Vagina (tissue), 2 donors: ENCODE data around the gene LRIT3. TPM values are rescaled to one million over a fixed set of nuclear protein-coding genes. Genes with fewer than 3 reads are reported as not detected.

Experiments
- DNase-seq, 2 donors: peaks; one replicate each; pipeline ENCODE4 v3.0.0-alpha.2; 2017; ENCODE audit errors: extremely low spot score in 2 of 2
- H3K27ac ChIP-seq: fragments of 200-600 bp; sonication (generic); one replicate; pipeline ENCODE4 v1.5.1; 2019
- H3K27me3 ChIP-seq: fragments of 200-600 bp; sonication (generic); one replicate; pipeline ENCODE4 v1.5.1; 2019
- H3K36me3 ChIP-seq, 2 donors: fragments of 200-600 bp; sonication (generic); one replicate each; pipeline ENCODE4 v1.5.1; 2017 to 2019
- H3K4me1 ChIP-seq: fragments of 200-600 bp; sonication (generic); one replicate; pipeline ENCODE4 v1.5.1; 2019
- H3K4me3 ChIP-seq, 2 donors: fragments of 200-600 bp; sonication (generic); 1 replicate in 1 of 2; 2 replicates in 1 of 2; pipeline ENCODE4 v1.5.1; 2016 to 2019
- H3K9me3 ChIP-seq: fragments of 200-600 bp; sonication (generic); one replicate; pipeline ENCODE4 v1.5.1; 2019
- CTCF ChIP-seq, 3 experiments: fragments of 450-650 bp in 2 of 3; fragments of 200-600 bp in 1 of 3; sonication (generic) in 1 of 3; IDR thresholded peaks; one replicate each; pipeline ENCODE4 v1.5.1; 2017 to 2019; ENCODE audit warnings: antibody characterized with exemption in 3 of 3, mild to moderate bottlenecking in 2 of 3, moderate library complexity in 2 of 3
- POLR2A ChIP-seq, 2 donors: fragments of 450-650 bp; IDR thresholded peaks; one replicate each; pipeline ENCODE4 v1.6.1; 2017; ENCODE audit warnings: antibody characterized with exemption in 2 of 2, mild to moderate bottlenecking in 2 of 2, moderate library complexity in 2 of 2
- POLR2AphosphoS5 ChIP-seq, 2 donors: sonication (generic); formaldehyde crosslinking; IDR thresholded peaks; one replicate each; pipeline ENCODE4 v1.9.0; 2017; ENCODE audit warnings: antibody characterized with exemption in 2 of 2, mild to moderate bottlenecking in 2 of 2, low read depth in 1 of 2; ENCODE audit not compliant: insufficient read depth in 1 of 2
- intact Hi-C: fragments of 100-400 bp; cut with DNase I; formaldehyde crosslinking; loops from one replicate; pipeline ENCODE4 v1.15.1; 2023
- total RNA-seq: library from RNA; depleted of rRNA; stranded (reverse); fragments of >200 nt; gene quantifications from one replicate; pipeline ENCODE4 v1.2.3, GENCODE V29; 2016

Gene LRIT3
- total RNA-seq, 1 donor from 2014 or later = not detected

GRCh38 chr4:109915385-109916026, 67.6 kb downstream of the LRIT3 start:
- H3K4me3 ChIP-seq = no peak overlapping the region
- intact Hi-C loops = no loop called here
- no peak overlapping the region for H3K27ac ChIP-seq
- no peaks in the 10 kb centered on the region for H3K36me3 ChIP-seq
- no peaks in the 10 kb centered on the region for H3K4me1 ChIP-seq
- TF ChIP-seq POLR2AphosphoS5 (IDR thresholded peaks at IDR 0.05; ENCODE audit: insufficient read depth in 1 of 2, low read depth in 1 of 2) (no peak), CTCF (IDR thresholded peaks at IDR 0.05) (no peak), POLR2A (IDR thresholded peaks at IDR 0.05) (no peak)
- DNase-seq = no peak
- H3K27me3 ChIP-seq = no peaks in the 10 kb centered on the region
- no peaks in the 10 kb centered on the region for H3K9me3 ChIP-seq

- Histone ChIP-seq H3K4me1 (no peaks in the 10 kb centered on the region), H3K9me3 (no peaks in the 10 kb centered on the region), H3K27ac (no peak overlapping the region), H3K4me3 (no peak overlapping the region), H3K27me3 (no peaks in the 10 kb centered on the region), H3K36me3 (no peaks in the 10 kb centered on the region)
- TF ChIP-seq CTCF (IDR thresholded peaks at IDR 0.05) = no peak
- no peak for TF ChIP-seq POLR2A (IDR thresholded peaks at IDR 0.05)
- TF ChIP-seq POLR2AphosphoS5 (IDR thresholded peaks at IDR 0.05; ENCODE audit: insufficient read depth in 1 of 2, low read depth in 1 of 2) = no peak
- intact Hi-C loops = no loop called here
- DNase-seq = no peak
Observed at GRCh38 chr4:109916027-109916409, 68.1 kb downstream of the LRIT3 start.

- no peaks in the 10 kb centered on the region for H3K36me3 ChIP-seq
- H3K4me3 ChIP-seq = no peak overlapping the region
- no peaks in the 10 kb centered on the region for H3K27me3 ChIP-seq
- H3K27ac ChIP-seq = no peak overlapping the region
- intact Hi-C loops = no loop called here
- H3K4me1 ChIP-seq = no peaks in the 10 kb centered on the region
- no peak for TF ChIP-seq POLR2AphosphoS5 (IDR thresholded peaks at IDR 0.05; ENCODE audit: insufficient read depth in 1 of 2, low read depth in 1 of 2)
- no peak for TF ChIP-seq POLR2A (IDR thresholded peaks at IDR 0.05)
- TF ChIP-seq CTCF (IDR thresholded peaks at IDR 0.05) = no peak
- no peaks in the 10 kb centered on the region for H3K9me3 ChIP-seq
- no peak for DNase-seq
Observed at GRCh38 chr4:109921384-109921808, 73.5 kb downstream of the LRIT3 start.

Other genes with a start within 250 kb of the LRIT3 start
- gene CASP6, start 144.7 kb upstream of the LRIT3 start, total RNA-seq = 7.9 TPM
- gene PLA2G12A, start 118.0 kb upstream of the LRIT3 start, total RNA-seq = 16.9 TPM
- gene CFI, start 46.1 kb upstream of the LRIT3 start, total RNA-seq = 15.0 TPM
- gene GAR1, start 32.3 kb upstream of the LRIT3 start, total RNA-seq = 6.4 TPM
- not detected for gene RRH, start 20.1 kb upstream of the LRIT3 start, total RNA-seq
- gene EGF, start 64.8 kb downstream of the LRIT3 start, total RNA-seq = 0.74 TPM